IMR-90 (cell line): Measurements from ENCODE around the gene C16orf86.
A peak's percentile ranks its signal among the peaks of the same experiment; 100 is the strongest.

Source experiments
- BHLHE40 ChIP-seq: fragments of 150-350 bp; IDR thresholded peaks from 2 replicates; pipeline ENCODE4 v1.6.1; 2016; ENCODE audit warnings: mild to moderate bottlenecking, low read depth, low read length
- CEBPB ChIP-seq: IDR thresholded peaks from 2 replicates; pipeline ENCODE4 v1.6.1; 2012; ENCODE audit warnings: low read depth, low read length, improper control_type of control experiment
- CTCF ChIP-seq: conservative IDR thresholded peaks from 2 replicates; pipeline ENCODE4 v1.5.1; 2012; ENCODE audit warnings: mild to moderate bottlenecking, low read depth, low read length, improper control_type of control experiment
- ELK1 ChIP-seq: fragments of 150-350 bp; IDR thresholded peaks from 2 replicates; pipeline ENCODE4 v1.6.1; 2016; ENCODE audit warnings: low read depth, mild to moderate bottlenecking, low read length, moderate library complexity, borderline replicate concordance
- FOS ChIP-seq: fragments of 150-350 bp; IDR thresholded peaks from 2 replicates; pipeline ENCODE4 v1.6.1; 2016; ENCODE audit warnings: low read depth, low read length
- MAZ ChIP-seq: IDR thresholded peaks from 2 replicates; pipeline ENCODE4 v1.6.1; 2012; ENCODE audit warnings: low read depth, mild to moderate bottlenecking, low read length, improper control_type of control experiment, moderate library complexity, borderline replicate concordance
- MXI1 ChIP-seq: IDR thresholded peaks from 2 replicates; pipeline ENCODE4 v1.6.1; 2012; ENCODE audit warnings: low read depth, mild to moderate bottlenecking, low read length, moderate library complexity, borderline replicate concordance
- NFE2L2 ChIP-seq: fragments of 150-350 bp; IDR thresholded peaks from 2 replicates; pipeline ENCODE4 v1.6.1; 2016; ENCODE audit warnings: low read depth, mild to moderate bottlenecking, low read length
- POLR2A ChIP-seq: IDR thresholded peaks from 2 replicates; pipeline ENCODE4 v1.6.1; 2012; ENCODE audit warnings: mild to moderate bottlenecking, low read depth, low read length
- RAD21 ChIP-seq: IDR thresholded peaks from 2 replicates; pipeline ENCODE4 v1.6.1; 2012; ENCODE audit warnings: low read length, improper control_type of control experiment
- RCOR1 ChIP-seq: IDR thresholded peaks from 2 replicates; pipeline ENCODE4 v1.6.1; 2012; ENCODE audit warnings: mild to moderate bottlenecking, low read length, improper control_type of control experiment; ENCODE audit not compliant: insufficient replicate concordance
- RFX5 ChIP-seq: IDR thresholded peaks from 2 replicates; pipeline ENCODE4 v1.8.0; 2012; ENCODE audit warnings: low read depth, mild to moderate bottlenecking, low read length, moderate library complexity
- SMC3 ChIP-seq: fragments of 150-350 bp; IDR thresholded peaks from 2 replicates; pipeline ENCODE4 v1.6.1; 2016; ENCODE audit warnings: low read depth, mild to moderate bottlenecking, antibody characterized with exemption, low read length, moderate library complexity
- USF2 ChIP-seq: fragments of 150-350 bp; IDR thresholded peaks from 2 replicates; pipeline ENCODE4 v1.6.1; 2017; ENCODE audit warnings: mild to moderate bottlenecking, antibody characterized with exemption, low read length, low read depth

GRCh38 chr16:67641779-67642708 lies 24.6 kb upstream of the C16orf86 start:
- no peak for TF ChIP-seq CTCF
- no peak for TF ChIP-seq BHLHE40
- TF ChIP-seq RAD21, result no peak
- no peak for TF ChIP-seq SMC3
- TF ChIP-seq POLR2A, result no peak
- no peak for TF ChIP-seq FOS
- TF ChIP-seq ELK1, result no peak
- no peak; the same call in 1 of the 2 replicates for TF ChIP-seq USF2
- TF ChIP-seq NFE2L2, result no peak
- no peak for TF ChIP-seq MAZ
- TF ChIP-seq CEBPB, result no peak
- TF ChIP-seq RFX5, result no peak
- TF ChIP-seq MXI1, result peak; percentile 58; the same call in 1 of the 2 replicates
- TF ChIP-seq RCOR1, result no peak
